Neural progenitor cell (in vitro differentiated cells): ENCODE data around the gene ZFAND5.

ENCODE experiments used
- EZH2 ChIP-seq: fragments of 200-600 bp; sonication (generic); IDR thresholded peaks from 2 replicates; pipeline ENCODE4 v1.6.1; 2017; ENCODE audit warnings: antibody characterized with exemption, mild to moderate bottlenecking, moderate library complexity
- TF ChIP-seq, protein P1 (sequence below): fragments of 200-600 bp; sonication (generic); IDR thresholded peaks from 2 replicates; pipeline ENCODE4 v1.5.1; 2017; ENCODE audit warnings: antibody characterized with exemption, mild to moderate bottlenecking

DNA sequence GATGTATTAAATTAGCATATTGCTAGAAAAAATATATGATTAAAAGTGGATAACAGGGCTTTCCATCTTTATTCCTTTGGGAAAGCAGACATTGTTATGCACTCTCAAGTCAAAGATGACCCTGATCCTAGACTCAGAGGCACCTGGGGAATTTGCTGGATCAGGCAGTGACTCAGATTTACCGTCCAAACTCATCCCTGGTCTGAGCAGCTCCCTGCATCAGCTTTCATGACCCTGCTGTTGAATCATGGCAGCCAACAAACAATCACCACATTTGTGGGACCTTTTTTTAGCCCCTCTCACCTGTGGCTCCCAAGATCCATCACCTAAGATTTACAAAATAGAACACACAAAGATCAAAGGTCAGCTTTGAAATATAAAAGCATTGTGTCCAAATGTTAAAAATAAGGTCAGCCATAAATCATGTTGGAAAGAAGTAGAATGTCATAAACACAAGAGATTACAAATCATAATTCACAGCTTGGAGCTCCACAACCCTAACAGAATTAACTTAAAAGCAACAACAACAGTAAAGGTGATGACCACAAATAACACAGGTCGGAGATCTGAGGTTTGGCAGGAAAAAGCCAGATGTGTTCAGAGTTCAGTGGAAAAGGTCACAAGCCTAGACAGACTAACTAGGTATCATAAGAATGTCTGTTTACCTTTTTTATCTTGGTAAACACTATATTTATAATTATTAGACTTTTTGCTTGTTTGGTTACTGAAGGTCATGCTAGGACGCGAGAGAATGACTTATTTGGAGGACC, 55.5 kb downstream of the ZFAND5 start:
- TF ChIP-seq, protein P1, sequence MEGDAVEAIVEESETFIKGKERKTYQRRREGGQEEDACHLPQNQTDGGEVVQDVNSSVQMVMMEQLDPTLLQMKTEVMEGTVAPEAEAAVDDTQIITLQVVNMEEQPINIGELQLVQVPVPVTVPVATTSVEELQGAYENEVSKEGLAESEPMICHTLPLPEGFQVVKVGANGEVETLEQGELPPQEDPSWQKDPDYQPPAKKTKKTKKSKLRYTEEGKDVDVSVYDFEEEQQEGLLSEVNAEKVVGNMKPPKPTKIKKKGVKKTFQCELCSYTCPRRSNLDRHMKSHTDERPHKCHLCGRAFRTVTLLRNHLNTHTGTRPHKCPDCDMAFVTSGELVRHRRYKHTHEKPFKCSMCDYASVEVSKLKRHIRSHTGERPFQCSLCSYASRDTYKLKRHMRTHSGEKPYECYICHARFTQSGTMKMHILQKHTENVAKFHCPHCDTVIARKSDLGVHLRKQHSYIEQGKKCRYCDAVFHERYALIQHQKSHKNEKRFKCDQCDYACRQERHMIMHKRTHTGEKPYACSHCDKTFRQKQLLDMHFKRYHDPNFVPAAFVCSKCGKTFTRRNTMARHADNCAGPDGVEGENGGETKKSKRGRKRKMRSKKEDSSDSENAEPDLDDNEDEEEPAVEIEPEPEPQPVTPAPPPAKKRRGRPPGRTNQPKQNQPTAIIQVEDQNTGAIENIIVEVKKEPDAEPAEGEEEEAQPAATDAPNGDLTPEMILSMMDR: no peak
- no peak for TF ChIP-seq EZH2
